HG02884 (cell line): ENCODE measurements around the gene OR52E2.

Experiments
- ATAC-seq: cut with Tn5 transposase; IDR thresholded peaks from one replicate; pipeline ENCODE4 v1.9.1; 2021; ENCODE audit warnings: mild to moderate bottlenecking, moderate library complexity; ENCODE audit not compliant: unreplicated experiment

Gene OR52E2

DNA sequence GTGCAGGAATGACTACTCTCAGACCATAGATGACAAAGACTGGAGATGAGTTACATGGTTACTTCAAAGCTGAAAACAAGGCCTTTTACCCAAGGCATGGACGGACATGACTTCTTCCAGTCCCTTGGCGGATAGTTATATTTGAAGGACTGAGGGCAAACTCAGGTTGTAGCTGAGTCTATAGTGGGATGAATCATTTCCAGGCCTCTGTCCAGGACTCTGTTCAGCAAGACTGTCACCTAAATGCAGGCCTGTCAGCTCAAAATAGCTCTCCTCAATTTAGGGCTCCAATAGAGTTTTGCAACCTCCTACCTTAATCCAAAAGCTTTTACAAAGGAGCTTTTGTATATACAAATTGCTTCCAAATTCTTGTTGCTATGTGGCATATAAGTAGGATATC lies 37.4 kb downstream of the OR52E2 start:
- no peak for ATAC-seq

DNA sequence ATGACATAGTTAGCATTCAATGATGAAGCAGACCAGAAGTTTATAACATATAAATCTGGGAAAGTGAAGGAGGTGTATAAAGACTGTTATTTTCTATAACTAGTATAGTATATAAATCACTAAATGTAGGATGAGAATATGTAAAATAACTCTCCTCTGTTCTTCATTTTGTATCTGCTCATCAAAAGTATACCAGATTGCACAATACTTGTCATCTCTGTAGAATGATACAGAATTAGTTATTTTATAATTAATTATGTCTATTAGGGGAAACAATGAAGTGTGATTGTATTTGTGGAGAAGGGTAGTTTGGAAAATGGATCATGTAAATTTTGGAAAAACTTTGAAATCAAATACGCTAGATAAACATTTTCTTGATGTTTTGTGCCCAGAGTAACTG lies 46.4 kb downstream of the OR52E2 start:
- no peak for ATAC-seq

DNA sequence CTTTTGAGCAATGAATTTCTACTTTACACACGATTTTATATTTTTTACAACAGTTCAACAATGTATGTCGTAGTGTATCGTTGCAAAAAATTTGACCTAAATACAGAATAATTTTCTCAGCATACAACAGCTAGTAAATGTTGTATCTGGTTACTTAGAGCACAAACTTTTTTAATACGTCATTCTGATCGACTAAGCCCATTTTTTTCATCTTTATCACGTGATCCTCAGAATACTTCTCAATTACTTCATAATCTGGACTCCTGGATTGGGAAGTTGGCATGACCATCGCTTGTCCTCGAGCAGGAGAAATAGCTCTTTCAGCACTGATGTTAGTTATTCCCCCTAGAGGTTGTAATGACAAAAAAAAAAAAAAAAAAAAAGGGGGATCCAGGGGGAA lies 48.2 kb downstream of the OR52E2 start:
- no peak for ATAC-seq
